ENCODE data around the gene PAPSS1. TPM values are rescaled to one million over a fixed set of nuclear protein-coding genes. Genes with fewer than 3 reads are reported as not detected.
"Not testable (repeated sequence)": the region's sequence is repeated elsewhere in the genome, so short reads cannot be mapped to it uniquely, and the experiment has no call there.

Gene PAPSS1
- total RNA-seq, 4 donors from 2014 or later: 30.8 to 54.1 (median 36.0) TPM

GRCh38 chr4:107737450-107737849, 17.4 kb upstream of the PAPSS1 start:
- peaks cover 0 to 10% (median 5%) of the 10 kb centered on the region in 3 donors for H3K4me1 ChIP-seq
- 65 to 74% methylated on average over 4 of the region's 4 CpGs for WGBS, 2 donors
- TF ChIP-seq POLR2A (IDR thresholded peaks at IDR 0.05) (no peak), CTCF (IDR thresholded peaks at IDR 0.05) (no peak)
- no peak overlapping the region for H3K27ac ChIP-seq
- DNase-seq: no peak
- H3K4me3 ChIP-seq: no peak overlapping the region
- no peaks in the 10 kb centered on the region for H3K9me3 ChIP-seq
- intact Hi-C loops (cut with DNase I): no loop called here
- no peaks in the 10 kb centered on the region for H3K27me3 ChIP-seq
- H3K36me3 ChIP-seq: no peaks in the 10 kb centered on the region

GRCh38 chr4:107736924-107737448, 17.0 kb upstream of the PAPSS1 start:
- intact Hi-C loops (cut with DNase I): no loop called here
- no peak overlapping the region for H3K27ac ChIP-seq
- peaks cover 0 to 10% (median 5%) of the 10 kb centered on the region in 3 donors for H3K4me1 ChIP-seq
- TF ChIP-seq CTCF (IDR thresholded peaks at IDR 0.05) (peak; percentile 40 to 77 (median 56)), POLR2A (IDR thresholded peaks at IDR 0.05) (no peak)
- no peaks in the 10 kb centered on the region for H3K27me3 ChIP-seq
- no peak for DNase-seq
- no peaks in the 10 kb centered on the region for H3K36me3 ChIP-seq
- H3K4me3 ChIP-seq: no peak overlapping the region
- WGBS, 2 donors: 52 to 53% methylated on average over 3 to 6 of the region's 7 CpGs
- no peaks in the 10 kb centered on the region for H3K9me3 ChIP-seq

GRCh38 chr4:107736037-107736436, 16.0 kb upstream of the PAPSS1 start:
- peaks cover 0 to 8% (median 3%) of the 10 kb centered on the region in 3 donors for H3K4me1 ChIP-seq
- intact Hi-C loops (cut with DNase I): no loop called here
- no peak overlapping the region for H3K4me3 ChIP-seq
- WGBS, 2 donors: 52 to 53% methylated on average over 3 of the region's 3 CpGs
- no peaks in the 10 kb centered on the region for H3K36me3 ChIP-seq
- H3K27ac ChIP-seq: no peak overlapping the region
- H3K27me3 ChIP-seq: no peaks in the 10 kb centered on the region
- H3K9me3 ChIP-seq: no peaks in the 10 kb centered on the region
- TF ChIP-seq POLR2A (IDR thresholded peaks at IDR 0.05) (no peak), CTCF (IDR thresholded peaks at IDR 0.05) (no peak)
- DNase-seq: no peak

- no peak for DNase-seq
- 43 to 54% methylated on average over 3 of the region's 3 CpGs for WGBS, 2 donors
- intact Hi-C loops (cut with DNase I): no loop called here
These were observed 14.1 kb upstream of the PAPSS1 start for GRCh38 chr4:107734120-107734519.

GRCh38 chr4:107733431-107733925, 13.4 kb upstream of the PAPSS1 start:
- no peak overlapping the region for H3K27ac ChIP-seq
- no peak for TF ChIP-seq CTCF (IDR thresholded peaks at IDR 0.05)
- TF ChIP-seq POLR2A (IDR thresholded peaks at IDR 0.05): no peak
- no peaks in the 10 kb centered on the region for H3K4me1 ChIP-seq
- DNase-seq: no peak
- no peaks in the 10 kb centered on the region for H3K36me3 ChIP-seq
- H3K9me3 ChIP-seq: no peaks in the 10 kb centered on the region
- WGBS, 2 donors: 40 to 44% methylated on average over 7 of the region's 7 CpGs
- intact Hi-C loops (cut with DNase I): no loop called here
- no peaks in the 10 kb centered on the region for H3K27me3 ChIP-seq
- H3K4me3 ChIP-seq: no peak overlapping the region

More at GRCh38 chr4:107734120-107734519, 14.1 kb upstream of the PAPSS1 start:
- no peak for TF ChIP-seq POLR2A (IDR thresholded peaks at IDR 0.05)
- TF ChIP-seq CTCF (IDR thresholded peaks at IDR 0.05): peak in 1 of 6 experiments; percentile 20
- Histone ChIP-seq H3K4me3 (no peak overlapping the region), H3K36me3 (no peaks in the 10 kb centered on the region), H3K27me3 (no peaks in the 10 kb centered on the region), H3K9me3 (no peaks in the 10 kb centered on the region), H3K4me1 (no peaks in the 10 kb centered on the region), H3K27ac (no peak overlapping the region)

GRCh38 chr4:107729050-107729449, 9.0 kb upstream of the PAPSS1 start:
- H3K27me3 ChIP-seq; DNase-seq; H3K4me1 ChIP-seq; H3K36me3 ChIP-seq; H3K4me3 ChIP-seq; H3K27ac ChIP-seq; H3K9me3 ChIP-seq; intact Hi-C loops (cut with DNase I): not testable (repeated sequence)
- 54 to 76% methylated on average over 2 to 3 of the region's 4 CpGs for WGBS, 2 donors

GRCh38 chr4:107726131-107726925, 6.3 kb upstream of the PAPSS1 start:
- WGBS, 2 donors: 79 to 80% methylated on average over 3 of the region's 3 CpGs
- DNase-seq; H3K27ac ChIP-seq; intact Hi-C loops (cut with DNase I); H3K36me3 ChIP-seq; H3K9me3 ChIP-seq; H3K27me3 ChIP-seq; H3K4me1 ChIP-seq; H3K4me3 ChIP-seq: not testable (repeated sequence)

All from esophagus squamous epithelium (tissue), 5 donors.